Measurements from ENCODE around the gene SMIM28.

DNA sequence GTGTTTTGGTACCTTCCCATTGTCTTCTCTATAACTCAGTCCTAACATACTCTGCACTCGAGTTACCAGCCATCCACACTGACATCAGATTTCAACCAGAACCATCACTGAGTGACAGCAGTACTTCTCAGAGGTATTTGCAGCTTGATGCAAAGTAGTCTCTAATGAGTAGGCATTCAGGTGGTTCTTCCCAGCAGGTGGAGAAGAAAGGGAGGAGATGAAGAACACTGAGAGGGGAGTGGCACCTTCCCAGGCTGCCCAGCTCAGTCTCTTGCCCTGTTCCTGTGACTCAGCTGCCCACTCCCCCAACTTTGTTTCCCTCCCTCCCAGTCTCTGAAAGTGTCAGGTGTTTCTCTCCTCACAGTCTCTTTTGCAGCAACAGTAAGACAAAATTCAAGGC is 38.7 kb upstream of the SMIM28 start:
- TF ChIP-seq, protein P1, sequence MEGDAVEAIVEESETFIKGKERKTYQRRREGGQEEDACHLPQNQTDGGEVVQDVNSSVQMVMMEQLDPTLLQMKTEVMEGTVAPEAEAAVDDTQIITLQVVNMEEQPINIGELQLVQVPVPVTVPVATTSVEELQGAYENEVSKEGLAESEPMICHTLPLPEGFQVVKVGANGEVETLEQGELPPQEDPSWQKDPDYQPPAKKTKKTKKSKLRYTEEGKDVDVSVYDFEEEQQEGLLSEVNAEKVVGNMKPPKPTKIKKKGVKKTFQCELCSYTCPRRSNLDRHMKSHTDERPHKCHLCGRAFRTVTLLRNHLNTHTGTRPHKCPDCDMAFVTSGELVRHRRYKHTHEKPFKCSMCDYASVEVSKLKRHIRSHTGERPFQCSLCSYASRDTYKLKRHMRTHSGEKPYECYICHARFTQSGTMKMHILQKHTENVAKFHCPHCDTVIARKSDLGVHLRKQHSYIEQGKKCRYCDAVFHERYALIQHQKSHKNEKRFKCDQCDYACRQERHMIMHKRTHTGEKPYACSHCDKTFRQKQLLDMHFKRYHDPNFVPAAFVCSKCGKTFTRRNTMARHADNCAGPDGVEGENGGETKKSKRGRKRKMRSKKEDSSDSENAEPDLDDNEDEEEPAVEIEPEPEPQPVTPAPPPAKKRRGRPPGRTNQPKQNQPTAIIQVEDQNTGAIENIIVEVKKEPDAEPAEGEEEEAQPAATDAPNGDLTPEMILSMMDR (IDR thresholded peaks at IDR 0.05; ENCODE audit: insufficient read depth, low read length, poor library complexity, severe bottlenecking) = no peak
- no peak for TF ChIP-seq EZH2phosphoT487 (conservative IDR thresholded peaks at IDR 0.05; ENCODE audit: low read length)

Measured in SU-DHL-6 (cell line).